SIG-M5 treated with dmso at 0.1 percent for 504 hours (cell line): ENCODE measurements around the gene NT5DC1.
"Not testable (repeated sequence)": the region's sequence is repeated elsewhere in the genome, so short reads cannot be mapped to it uniquely, and the experiment has no call there.

Source experiments
- DNase-seq: peaks from one replicate; lab custom pipeline; 2025; ENCODE audit not compliant: unreplicated experiment; lab: John Stamatoyannopoulos, UW

Gene NT5DC1

GRCh38 chr6:116268589-116269293 lies 168.1 kb downstream of the NT5DC1 start:
- DNase-seq = peak; percentile 86

DNA sequence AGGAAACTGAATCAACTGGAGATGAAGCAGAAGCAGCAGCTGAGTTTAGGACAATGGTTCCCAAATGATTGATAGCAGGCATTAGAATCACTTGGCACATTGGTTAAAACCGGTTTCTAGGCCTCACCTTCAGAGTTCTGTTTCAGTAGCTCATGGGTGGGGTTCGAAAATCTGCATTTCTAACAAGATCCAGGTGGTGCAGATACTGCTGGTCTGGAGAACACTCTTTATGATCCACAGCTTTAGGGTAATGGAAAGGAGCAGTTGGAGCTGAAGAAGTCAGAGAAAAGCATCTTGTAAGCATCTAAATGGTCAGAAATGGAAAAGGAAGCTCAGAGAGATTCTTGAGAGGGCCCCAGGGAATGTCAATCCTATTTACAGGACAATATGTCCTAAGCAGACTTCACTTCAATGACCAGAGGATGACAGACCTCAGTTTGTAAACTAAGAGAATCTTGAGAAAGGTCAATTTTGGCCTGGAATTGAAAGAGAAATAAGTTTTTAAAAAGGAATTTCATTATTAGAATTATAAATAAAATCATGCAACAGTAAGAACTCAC lies 170.6 kb downstream of the NT5DC1 start:
- DNase-seq = no peak

DNA sequence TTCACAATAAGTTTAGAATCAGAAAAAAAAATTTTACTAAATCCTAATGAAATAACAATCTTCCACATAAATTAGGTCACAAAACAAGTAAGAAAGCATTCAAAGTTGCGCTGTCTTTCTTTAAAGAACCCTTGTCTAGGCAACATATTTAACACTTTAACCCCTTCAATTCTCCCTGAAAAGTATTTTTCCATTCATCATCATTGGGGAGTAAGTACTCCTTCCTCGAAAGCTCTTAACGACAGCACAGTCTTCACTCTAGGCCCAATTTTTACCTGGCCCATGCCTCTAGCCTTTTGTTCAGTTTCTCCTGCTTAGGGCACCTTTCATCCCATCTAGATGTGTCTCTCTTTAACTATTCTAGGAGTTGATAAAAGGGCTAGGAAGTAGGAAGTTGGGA lies 176.5 kb downstream of the NT5DC1 start:
- DNase-seq = no peak

GRCh38 chr6:116278481-116278829 lies 177.8 kb downstream of the NT5DC1 start:
- DNase-seq = no peak

DNA sequence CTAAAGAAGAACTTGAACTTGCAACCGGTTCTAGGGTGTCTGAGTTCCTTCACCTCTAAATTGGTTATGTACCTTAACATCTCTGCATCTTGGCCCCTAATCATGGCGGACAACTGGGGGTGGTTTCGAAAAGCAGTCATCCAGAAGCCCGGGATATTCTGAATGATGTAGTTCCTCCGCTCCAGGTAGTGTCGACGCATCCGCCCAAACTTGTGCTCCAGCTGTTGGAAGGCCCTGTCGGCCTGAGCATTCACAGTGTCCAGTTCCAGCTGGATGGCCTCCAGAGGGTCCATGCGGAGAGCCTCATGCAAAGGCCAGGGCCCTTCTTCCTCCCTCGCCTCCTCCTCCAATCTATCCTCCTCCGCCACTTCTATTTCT lies 178.2 kb downstream of the NT5DC1 start:
- DNase-seq = no peak

- DNase-seq = peak; percentile 95
Observed at GRCh38 chr6:116279232-116280160, 178.8 kb downstream of the NT5DC1 start, which contains the start of gene TSPYL1. Gene TSPYL1, minus strand, starts transcription at chr6:116279930. Its CDS starts 100 bp downstream, at chr6:116279830.

DNA sequence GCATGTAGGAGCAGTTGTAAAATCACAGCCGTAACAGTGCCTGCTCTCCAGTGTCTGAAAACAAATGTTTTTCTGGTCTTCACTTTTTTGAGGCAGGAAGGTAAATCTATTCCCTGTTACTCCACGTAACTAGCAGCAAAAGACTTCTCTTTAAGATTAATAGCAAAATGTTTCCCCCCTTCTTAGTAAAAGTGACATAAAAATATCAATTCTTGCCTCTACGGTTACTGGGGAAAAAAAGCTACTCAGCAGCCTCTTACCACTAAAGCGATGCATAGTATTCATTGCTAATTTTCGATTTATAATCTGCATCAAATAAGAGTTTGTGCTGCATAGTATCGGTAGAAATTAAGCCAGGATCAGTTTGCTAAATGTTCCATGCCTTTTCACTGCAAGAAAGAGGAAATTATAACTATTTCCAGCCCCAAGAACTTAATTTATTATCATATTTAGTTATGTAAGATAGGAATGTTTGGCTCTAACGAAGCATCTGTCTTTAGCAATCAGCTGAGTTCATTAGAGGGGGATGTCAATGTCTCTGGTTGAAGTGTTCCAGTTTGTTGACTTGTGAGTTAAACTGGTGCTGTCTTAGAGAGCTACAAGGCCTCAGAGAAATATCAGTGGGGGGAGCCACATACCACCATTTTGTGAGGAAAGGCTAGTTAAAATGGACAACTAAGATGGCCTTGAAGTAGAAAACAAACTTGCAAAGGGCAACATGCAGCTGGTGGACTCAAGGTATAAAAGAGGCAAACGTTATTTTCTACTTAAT lies 179.7 kb downstream of the NT5DC1 start:
- DNase-seq = no peak

GRCh38 chr6:116280933-116281316 lies 180.3 kb downstream of the NT5DC1 start:
- no peak for DNase-seq

DNA sequence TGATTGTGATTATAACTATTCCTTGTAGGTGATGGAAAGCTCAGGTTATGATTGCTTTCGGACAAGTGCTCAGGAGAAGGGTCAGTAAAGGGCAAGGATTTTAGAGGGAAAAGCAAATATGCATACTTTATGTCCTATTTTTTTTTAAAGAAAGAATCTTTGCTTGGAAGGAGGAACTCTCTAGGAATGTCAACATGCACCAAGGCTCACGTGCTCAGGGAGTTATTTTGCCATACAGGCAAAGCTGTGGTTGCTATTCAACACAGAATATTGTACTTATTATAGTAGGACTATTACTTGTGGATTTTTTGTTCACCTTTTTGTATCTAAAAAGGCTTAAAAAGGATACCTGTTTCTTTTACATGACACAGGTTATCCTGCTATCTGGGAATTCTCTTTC lies 182.0 kb downstream of the NT5DC1 start:
- no peak for DNase-seq

GRCh38 chr6:116283191-116283590 lies 182.5 kb downstream of the NT5DC1 start:
- no peak for DNase-seq

DNA sequence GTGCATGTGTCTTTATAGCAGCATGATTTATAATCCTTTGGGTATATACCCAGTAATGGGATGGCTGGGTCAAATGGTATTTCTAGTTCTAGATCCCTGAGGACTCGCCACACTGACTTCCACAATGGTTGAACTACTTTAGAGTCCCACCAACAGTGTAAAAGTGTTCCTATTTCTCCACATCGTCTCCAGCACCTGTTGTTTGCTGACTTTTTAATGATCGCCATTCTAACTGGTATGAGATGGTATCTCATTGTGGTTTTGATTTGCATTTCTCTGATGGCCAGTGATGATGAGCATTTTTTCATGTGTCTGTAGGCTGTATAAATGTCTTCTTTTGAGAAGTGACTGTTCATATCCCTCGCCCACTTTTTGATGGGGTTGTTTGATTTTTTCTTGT lies 184.3 kb downstream of the NT5DC1 start:
- DNase-seq = not testable (repeated sequence)

DNA sequence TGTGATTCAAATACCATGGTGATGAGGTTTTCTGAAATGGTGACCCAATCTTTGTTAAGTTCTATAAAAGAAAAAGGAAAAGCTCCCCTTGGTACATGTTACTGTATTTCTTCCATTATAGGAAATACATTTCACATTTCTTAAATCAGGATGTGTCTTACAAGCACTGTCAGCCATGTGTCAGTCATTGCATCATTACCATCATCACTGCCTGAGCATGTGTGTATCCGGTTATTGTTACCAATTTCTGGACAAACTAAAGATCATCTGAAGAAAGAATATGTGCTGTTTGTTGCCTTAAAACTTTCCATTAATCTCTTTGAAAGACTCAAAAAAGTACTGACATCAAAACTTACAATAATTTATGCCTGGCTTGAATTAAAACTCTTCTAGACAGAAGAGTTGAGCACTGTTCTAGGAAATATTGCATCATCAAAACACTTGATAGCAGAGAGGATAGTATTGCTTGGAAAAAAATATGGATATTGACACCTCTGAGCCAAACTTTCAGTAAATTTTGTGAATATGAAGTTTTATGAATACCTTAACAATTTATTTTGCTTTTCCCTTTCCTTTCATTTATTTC lies 186.2 kb downstream of the NT5DC1 start:
- DNase-seq = no peak

DNA sequence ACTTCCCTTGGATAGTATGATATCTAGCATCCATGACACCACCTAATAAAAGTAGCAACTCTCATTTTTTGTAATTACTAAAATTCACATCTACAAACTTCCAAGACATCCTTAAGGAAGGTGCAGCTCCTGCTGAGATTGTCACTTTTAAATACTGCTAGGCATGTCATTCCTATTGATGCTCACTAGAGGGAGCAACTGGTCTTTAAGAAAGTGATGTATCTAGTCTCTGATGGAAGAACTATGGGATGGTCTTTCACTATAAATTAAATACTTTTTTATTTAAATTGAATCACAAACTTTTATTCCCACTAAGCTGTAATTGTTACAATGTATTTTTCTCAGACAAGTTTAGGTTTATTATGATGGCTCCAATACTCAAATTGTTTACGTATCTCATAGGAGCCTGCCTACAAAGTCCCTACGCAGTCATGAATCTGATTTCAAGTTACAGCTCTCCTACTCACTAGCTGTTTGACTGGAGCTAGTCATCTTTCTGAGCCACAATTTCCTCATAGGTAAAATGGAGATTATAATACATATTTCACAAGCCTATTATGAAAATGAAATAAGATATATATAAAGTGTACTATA lies 187.1 kb downstream of the NT5DC1 start:
- peak; percentile 65 for DNase-seq

DNA sequence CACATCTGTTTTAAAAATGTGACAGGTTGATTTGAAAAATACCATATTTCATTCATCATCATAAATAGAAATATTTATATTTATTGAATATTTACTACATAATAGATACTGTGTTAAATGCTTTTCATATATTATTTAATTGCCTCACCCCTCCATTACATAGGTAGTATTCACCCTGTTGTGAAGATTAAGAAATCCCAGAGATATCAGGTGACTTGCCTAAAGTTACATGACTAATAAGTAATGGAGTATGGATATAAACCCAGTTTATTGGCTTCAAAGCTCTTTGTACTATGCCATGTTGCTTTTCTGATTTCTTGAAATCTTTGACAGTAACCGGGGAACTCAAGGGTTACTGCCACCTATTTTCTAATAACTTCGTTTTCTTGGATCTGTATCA lies 189.2 kb downstream of the NT5DC1 start:
- DNase-seq = no peak

GRCh38 chr6:116290799-116291198 lies 190.1 kb downstream of the NT5DC1 start:
- no peak for DNase-seq

GRCh38 chr6:116291701-116292396 lies 191.2 kb downstream of the NT5DC1 start:
- no peak for DNase-seq

DNA sequence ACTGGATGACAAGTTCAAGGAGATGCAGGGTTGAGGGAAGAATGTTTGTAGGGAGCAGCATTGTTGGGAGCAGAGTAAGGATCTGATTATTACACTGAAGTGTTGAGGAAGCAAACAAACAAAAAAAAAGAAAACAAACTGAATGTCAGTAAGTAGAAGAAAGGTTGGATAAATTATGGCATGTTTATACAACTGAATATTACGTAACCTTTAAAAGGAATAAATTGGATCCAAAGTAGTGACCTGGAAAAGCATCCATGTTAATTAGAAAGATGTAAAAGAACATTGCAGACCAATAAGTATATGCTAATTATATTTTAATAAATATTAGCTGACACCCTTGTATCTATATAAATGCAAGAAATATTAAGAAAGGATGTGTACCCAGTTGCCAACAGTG lies 191.9 kb downstream of the NT5DC1 start:
- no peak for DNase-seq

DNA sequence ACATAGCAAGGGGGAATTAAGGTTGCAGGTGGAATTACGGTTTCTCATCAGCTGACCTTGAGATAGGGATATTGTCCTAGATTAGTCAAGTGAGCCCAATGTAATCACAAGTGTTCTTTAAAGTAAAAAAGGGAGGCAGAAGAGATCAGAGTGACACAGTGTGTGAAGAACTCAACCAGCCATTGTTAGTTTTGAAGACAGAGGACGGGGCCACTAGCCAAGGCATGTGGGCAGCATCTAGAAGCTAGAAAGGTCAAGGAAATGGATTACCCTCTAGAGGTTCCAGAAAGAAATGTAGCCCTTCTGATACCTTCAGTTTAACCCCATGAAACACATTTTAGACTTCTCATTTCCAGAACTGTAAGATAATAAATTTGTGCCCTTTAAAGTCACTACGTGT lies 197.6 kb downstream of the NT5DC1 start:
- DNase-seq = no peak

DNA sequence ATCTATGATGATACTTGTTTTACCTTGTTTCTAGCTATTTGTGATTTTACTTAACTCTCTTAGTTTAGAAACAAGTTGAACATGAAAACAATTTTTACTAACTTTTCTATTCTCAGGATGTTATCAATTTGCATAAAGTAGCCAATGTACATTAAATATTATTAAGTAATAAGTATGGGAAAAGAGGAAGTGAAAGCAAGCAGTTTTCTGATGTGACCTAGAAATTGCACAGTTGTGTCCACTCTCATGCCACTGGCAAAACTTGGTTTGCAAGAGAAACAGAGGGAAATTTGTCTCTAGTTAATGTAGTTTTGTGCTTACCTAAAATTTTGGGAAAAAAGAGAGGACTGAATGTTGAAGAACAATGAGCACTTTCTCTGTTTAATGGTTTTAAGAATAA lies 198.3 kb downstream of the NT5DC1 start:
- DNase-seq = no peak
